Pons (tissue), 1 donor: Measurements from ENCODE around the gene PROCR.
A peak's percentile ranks its signal among the peaks of the same experiment; 100 is the strongest.
"Not testable (repeated sequence)": the region's sequence is repeated elsewhere in the genome, so short reads cannot be mapped to it uniquely, and the experiment has no call there.

ENCODE experiments used
- DNase-seq: peaks from one replicate; pipeline ENCODE4 v3.0.0-alpha.2; 2016; ENCODE audit warnings: low spot score

PROCR gene

DNA sequence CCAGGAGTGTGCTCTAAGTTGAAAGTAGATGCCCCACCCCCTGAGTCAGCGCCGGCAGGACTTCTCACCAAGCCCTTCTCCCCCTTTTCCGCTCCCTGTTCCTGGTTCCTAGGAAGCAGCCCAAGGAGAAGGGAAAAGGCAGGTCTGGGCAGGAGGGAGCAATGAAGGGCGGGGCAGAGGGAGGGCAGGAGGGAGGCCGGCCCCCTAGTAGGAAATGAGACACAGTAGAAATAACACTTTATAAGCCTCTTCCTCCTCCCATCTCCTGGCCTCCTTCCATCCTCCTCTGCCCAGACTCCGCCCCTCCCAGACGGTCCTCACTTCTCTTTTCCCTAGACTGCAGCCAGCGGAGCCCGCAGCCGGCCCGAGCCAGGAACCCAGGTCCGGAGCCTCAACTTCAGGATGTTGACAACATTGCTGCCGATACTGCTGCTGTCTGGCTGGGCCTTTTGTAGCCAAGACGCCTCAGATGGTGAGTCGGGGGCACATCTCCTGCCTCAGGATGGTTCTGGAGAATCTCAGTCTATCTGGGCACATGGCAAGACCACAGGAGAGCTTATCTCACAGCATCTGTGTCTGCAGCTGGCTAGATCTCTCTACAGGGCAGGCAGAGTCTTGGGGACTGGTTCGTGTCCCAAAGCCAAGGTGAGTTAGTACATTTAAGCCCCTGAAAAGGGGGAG is at the start of gene PROCR:
Gene PROCR, plus strand, starts transcription at position 320 of the 681 bp plus-strand sequence. Its CDS starts 83 bp downstream, at position 403.
- peak; percentile 59 for DNase-seq

DNA sequence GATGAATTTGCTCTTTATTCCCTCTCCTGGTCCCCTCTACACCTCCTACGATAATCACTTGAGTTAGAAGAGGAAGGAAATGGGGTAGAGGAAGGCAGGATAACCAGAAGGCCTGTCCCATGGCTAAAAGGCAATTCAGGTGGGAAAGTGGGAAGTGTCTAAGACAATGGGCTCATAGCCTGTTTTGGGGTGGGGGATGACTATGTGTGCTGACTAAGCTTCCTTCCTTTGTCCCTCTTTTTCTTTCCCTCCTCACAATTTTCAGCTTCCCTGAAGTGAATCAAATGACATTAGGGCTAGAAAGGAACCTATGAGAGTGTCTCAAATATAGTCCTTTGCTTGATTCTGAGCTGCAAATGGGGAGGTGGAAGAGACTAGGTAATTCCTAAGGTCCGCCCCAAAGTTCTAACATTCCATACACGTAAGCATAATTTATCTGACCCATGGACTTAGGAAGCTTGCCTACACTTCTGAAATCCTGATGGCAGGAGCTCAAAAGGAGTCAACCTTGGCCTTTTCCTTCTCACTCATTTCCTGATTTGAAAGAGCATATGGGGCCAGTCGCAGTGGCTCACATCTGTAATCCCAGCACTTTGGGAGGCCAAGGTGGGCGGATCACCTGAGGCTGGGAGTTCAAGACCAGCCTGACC is 49.0 kb upstream of the PROCR start:
- DNase-seq: no peak

DNA sequence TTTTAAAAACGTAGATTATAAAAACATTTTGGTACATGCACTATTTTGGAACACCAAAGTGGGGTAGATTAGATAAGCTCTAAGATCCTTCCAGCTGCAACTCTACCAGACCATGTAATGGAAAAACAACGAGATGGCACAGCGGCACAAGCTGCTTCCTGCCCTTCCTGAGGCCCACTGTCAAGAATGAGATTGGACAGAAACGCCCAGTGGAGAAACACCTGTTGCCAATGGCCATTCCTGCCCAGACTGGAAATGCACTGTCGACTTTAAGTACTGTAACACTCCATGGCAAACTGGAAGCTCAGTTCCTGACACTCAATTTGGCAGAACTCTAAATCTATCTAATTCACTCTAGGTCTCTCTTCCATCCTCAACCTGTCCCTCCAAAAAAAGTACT is 46.1 kb upstream of the PROCR start:
- DNase-seq: no peak

DNA sequence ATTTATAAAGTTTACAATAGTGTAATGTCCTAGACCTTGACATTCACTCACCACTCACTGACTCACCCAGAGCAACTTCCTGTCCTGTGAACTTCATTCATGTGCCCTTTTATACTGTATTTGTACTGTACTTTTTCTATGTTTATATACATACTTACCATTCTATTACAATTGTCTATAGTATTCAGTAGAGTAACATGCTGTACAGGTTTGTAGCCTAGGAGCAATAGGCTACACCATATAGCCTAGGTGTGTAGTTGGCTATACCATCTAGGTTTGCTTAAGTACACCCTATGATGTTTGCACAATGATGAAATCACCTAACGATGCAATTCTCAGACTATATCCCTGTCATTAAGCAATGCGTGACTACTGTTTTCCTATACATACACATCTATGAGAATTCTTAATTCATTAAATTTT is 42.2 kb upstream of the PROCR start:
- DNase-seq: no peak

GRCh38 chr20:35131934-35132333 is 39.9 kb upstream of the PROCR start:
- no peak for DNase-seq

DNA sequence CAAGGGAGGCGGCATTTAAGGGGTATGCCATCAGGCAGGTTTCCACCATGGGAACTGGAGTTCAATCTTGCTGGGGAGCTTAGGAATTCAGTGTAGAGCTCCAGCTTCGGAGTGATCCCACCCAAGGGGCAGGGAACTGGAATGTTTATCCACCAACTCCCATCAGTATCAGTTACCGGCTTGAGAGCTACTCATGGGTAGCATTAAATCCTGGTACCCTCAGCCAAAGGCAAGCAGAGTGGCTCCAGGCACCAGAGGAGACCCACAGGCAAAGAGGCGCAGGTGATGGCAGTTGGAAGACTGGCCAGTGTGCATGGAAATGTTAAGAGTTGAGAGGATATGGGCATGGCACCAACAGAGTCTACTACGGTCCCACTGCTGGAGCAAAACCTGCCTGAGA is 38.8 kb upstream of the PROCR start:
- no peak for DNase-seq

DNA sequence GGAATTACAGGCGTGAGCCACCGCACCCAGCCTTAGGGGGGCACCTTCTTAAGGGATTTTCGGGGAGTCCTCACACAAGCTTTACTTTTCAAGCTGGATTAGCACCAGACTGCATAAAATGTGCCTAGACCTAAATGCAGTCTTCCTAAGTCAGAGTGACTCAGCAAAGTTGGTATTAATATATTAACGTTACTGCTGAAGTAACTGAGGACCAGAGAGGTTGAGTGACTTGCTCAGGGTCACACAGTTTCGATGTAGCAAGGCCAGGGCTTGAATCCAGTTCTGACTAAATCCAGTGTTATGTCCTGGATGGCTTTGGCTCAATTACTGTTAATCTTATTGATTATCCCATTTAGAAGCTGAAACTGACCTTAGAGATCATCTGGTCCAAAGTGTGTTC is 38.1 kb upstream of the PROCR start:
- no peak for DNase-seq

- no peak for DNase-seq
Measured at GRCh38 chr20:35134472-35134871, 37.4 kb upstream of the PROCR start.

DNA sequence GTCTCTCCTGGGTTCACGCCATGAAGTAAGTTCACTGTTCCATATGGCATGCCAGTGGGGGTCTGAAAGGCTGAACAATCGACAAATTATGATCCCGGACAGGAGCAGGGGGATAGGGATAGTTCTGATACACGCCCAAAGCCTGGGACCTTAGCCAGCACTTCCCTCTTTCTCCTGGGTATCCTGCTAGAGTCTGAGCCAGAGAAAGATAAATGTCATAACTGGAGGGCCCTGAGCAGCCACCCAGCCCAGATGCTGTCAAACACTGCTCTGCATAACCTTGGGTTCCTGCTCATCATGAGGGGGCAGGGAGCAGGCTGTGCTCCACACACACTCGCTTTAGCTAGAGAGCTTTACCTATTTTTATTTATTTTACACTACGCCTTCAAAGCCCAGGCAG is 37.0 kb upstream of the PROCR start:
- DNase-seq: no peak

DNA sequence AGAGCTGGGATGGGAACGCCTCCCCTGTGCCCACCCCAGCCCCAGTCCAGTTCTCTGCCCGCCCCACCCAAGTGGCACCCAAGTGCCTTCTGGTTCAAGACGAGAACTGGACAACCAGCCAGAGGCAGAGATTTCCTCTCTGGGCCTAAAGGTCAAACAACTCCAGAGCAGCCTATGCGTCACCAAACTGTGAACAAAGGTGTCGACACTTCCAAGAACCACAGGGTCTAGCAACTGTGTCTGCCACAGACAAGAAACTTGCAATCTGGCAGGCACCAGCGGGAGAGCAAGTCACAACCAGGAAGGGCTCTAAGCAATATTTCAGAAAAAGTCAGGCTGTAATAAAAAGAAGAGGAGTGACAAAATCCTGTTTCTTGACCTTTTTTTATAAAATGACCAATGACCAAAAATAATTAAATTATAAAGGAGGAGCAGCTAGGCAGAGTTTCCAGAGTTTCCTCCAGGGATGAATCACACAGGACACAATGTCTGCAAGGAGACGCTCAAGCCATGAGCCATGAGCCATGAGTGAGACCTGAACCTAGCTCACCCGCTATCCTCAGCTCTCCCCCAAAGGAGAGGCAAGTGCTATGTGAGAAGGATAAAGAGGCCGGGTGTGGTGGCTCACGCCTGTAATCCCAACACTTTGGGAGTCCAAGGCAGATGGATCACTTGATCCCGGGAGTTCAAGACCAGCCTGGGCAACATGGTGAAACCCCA is 35.8 kb upstream of the PROCR start:
- DNase-seq: no peak

GRCh38 chr20:35144694-35145093 is 27.2 kb upstream of the PROCR start:
- DNase-seq: peak; percentile 29

- DNase-seq: peak; percentile 74
Measured at GRCh38 chr20:35145141-35145564, 26.7 kb upstream of the PROCR start.

DNA sequence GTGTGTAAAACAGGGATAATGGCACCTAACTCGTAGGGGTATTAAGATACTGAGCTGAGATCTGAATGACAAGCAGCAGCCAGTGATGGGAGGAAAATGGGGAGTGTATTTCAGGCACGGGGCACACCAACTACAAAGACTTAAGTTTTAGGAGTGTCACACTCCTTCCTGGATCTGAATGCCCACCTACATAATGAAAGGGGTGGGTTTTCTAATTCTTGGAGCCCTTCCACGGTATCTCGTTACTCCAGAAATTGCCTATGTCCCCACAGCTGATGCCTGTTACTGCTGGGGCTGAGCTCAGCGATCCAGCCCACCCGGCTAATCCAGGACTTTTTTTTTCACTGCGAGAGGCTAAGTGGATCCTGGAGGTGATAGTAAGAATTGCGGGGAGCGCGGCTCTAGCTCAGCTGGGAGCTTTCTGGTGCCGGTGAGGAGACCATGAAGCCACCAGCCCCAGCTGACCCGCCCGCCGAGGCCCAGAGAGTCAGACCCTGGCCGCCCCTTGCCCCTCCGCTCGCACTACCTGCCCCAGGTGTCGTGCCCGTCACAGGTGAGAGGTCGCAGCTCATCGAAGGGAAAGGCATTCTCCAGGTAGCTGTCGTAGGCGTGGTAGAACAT is 25.5 kb upstream of the PROCR start:
- DNase-seq: no peak

GRCh38 chr20:35146920-35147574 is 24.8 kb upstream of the PROCR start, which contains the start of gene EDEM2:
TSS of gene EDEM2 (minus strand) at chr20:35147336. CDS start at chr20:35147258, 78 bp downstream.
- peak; percentile 93 for DNase-seq

- DNase-seq: not testable (repeated sequence)
Measured at GRCh38 chr20:35147575-35148071, 24.2 kb upstream of the PROCR start.

DNA sequence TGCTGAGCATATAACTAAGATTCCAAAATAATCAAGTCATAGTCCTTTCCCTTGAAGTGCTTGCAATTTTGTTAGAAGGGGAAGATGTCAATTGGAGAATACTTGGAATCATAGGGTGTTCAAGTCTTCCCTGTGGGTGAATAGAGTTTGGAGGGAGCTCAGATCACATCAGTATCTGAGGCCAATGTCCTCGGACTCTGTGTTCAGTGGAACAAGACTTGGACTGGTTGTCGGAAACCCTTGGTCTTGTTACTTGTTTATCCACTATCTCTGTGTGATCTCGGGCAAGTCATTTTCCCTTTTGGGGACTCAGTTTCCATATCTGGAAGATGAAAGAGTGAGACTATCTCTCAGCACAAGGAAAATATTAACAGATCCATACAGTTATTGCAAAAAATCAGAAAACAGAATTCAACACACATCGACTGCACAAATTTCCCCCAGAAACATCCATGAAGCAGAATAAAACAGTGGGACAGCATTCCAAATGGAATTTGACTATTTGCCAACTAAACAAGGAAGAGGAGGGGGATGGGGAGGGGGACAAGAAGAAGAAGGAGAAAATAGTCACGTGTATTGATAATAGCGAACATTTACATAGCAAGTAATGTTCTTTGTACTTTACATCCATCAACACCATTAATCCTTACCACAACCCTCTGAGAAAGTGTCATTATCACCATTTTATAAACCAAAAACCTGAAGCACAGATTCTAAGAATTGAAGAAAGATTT is 20.9 kb upstream of the PROCR start:
- no peak for DNase-seq

GRCh38 chr20:35151736-35152135 is 20.1 kb upstream of the PROCR start:
- no peak for DNase-seq

DNA sequence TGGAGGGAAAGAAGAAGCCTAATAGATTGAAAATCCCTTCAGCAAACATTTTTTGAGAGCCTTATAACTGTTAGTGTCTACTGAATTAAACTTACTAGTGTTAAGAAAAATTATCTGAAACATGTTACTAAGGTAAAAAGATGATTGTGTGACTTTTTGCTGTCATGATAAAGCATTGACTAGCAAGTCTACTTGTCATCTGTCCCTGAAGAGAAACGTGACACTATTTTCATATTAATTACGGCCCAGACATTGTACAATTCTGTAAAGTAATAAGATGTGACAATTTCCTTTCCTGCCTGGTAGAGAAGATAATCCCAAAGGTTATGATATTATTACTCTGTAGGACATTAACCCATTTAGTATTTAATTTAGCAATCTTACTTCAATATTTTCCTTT is 15.9 kb upstream of the PROCR start:
- DNase-seq: no peak

DNA sequence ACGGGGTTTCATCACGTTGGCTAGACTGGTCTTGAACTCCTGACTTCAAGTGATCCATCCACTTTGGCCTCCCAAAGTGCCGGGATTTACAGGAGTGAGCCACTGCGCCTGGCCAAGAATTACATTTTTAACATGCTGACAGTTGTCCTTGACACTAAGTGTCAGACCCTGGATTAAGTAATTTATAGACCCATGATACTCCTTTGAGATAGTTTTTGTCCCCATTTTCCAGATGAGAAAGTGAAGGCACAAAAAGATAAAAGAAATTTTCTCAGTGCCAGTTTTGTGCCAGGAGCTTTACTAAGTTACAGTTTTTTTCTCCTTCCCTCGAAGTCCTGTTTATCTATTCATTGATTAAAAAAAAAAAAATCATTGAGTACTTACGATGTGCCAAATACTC is 14.9 kb upstream of the PROCR start:
- DNase-seq: no peak

- DNase-seq: not testable (repeated sequence)
Measured at GRCh38 chr20:35160341-35160740, 11.5 kb upstream of the PROCR start.

GRCh38 chr20:35164531-35164930 is 7.3 kb upstream of the PROCR start:
- not testable (repeated sequence) for DNase-seq
